ENCODE results near the gene SKI. TPM values are rescaled to one million over a fixed set of nuclear protein-coding genes. Genes with fewer than 3 reads are reported as not detected.
A peak's percentile ranks its signal among the peaks of the same experiment; 100 is the strongest.

SKI gene
- total RNA-seq, 2 experiments from 2014 or later = 286 to 324 TPM

DNA sequence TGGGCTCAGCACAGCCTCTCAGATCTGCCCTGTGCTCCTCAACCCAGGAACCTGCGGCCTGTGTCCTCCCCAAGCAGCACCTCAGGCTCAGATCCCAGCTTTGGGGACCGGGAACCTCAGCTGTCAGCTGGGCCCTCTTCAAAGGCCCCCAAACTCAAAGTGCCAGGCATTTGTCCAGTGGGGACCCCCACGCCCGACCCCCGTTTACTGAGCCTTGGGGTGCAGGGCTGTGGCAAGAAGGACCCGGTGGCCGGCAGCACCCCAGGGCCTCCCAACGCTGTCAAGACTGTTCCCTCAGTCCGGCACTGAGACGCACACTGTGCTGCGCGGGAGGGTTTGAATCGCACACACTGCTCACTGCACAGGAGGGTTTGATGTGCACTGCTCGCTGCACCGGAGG is 128.3 kb downstream of the SKI start:
- no peaks in the 10 kb centered on the region for H3K27me3 ChIP-seq (ENCODE audit: control insufficient read depth in 1 of 2, insufficient read depth in 2 of 2, low read length in 2 of 2)
- Mint-ChIP-seq H3K4me1 (ENCODE audit: low read depth) (no peaks in the 10 kb centered on the region), H3K9me3 (no peaks in the 10 kb centered on the region), H3K4me3 (no peak overlapping the region), H3K27ac (no peak overlapping the region), H3K36me3 (ENCODE audit: low read depth) (no peaks in the 10 kb centered on the region), H3K27me3 (no peaks in the 10 kb centered on the region)
- H3K4me3 ChIP-seq (ENCODE audit: low read length) = no peak overlapping the region
- intact Hi-C loops (cut with DNase I, micrococcal nuclease) = no loop called here
- ChIA-PET POLR2A (no interaction called here), CTCF (no interaction called here)
- H3K9me3 ChIP-seq (ENCODE audit: control insufficient read depth in 1 of 2, insufficient read depth in 1 of 2, low read length in 2 of 2) = no peaks in the 10 kb centered on the region
- no peaks in the 10 kb centered on the region for H3K4me1 ChIP-seq (ENCODE audit: insufficient read depth, low read length)
- H3K36me3 ChIP-seq (ENCODE audit: insufficient read depth, low read length) = no peaks in the 10 kb centered on the region
- DNase-seq (peak in 1 of 14 experiments; percentile 2), ATAC-seq (ENCODE audit: poor library complexity) (no peak)
- no peak overlapping the region for H3K27ac ChIP-seq (ENCODE audit: low read depth in 1 of 2, low read length in 2 of 2)
- TF ChIP-seq, protein P1, sequence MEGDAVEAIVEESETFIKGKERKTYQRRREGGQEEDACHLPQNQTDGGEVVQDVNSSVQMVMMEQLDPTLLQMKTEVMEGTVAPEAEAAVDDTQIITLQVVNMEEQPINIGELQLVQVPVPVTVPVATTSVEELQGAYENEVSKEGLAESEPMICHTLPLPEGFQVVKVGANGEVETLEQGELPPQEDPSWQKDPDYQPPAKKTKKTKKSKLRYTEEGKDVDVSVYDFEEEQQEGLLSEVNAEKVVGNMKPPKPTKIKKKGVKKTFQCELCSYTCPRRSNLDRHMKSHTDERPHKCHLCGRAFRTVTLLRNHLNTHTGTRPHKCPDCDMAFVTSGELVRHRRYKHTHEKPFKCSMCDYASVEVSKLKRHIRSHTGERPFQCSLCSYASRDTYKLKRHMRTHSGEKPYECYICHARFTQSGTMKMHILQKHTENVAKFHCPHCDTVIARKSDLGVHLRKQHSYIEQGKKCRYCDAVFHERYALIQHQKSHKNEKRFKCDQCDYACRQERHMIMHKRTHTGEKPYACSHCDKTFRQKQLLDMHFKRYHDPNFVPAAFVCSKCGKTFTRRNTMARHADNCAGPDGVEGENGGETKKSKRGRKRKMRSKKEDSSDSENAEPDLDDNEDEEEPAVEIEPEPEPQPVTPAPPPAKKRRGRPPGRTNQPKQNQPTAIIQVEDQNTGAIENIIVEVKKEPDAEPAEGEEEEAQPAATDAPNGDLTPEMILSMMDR (IDR thresholded peaks at IDR 0.05) = no peak

DNA sequence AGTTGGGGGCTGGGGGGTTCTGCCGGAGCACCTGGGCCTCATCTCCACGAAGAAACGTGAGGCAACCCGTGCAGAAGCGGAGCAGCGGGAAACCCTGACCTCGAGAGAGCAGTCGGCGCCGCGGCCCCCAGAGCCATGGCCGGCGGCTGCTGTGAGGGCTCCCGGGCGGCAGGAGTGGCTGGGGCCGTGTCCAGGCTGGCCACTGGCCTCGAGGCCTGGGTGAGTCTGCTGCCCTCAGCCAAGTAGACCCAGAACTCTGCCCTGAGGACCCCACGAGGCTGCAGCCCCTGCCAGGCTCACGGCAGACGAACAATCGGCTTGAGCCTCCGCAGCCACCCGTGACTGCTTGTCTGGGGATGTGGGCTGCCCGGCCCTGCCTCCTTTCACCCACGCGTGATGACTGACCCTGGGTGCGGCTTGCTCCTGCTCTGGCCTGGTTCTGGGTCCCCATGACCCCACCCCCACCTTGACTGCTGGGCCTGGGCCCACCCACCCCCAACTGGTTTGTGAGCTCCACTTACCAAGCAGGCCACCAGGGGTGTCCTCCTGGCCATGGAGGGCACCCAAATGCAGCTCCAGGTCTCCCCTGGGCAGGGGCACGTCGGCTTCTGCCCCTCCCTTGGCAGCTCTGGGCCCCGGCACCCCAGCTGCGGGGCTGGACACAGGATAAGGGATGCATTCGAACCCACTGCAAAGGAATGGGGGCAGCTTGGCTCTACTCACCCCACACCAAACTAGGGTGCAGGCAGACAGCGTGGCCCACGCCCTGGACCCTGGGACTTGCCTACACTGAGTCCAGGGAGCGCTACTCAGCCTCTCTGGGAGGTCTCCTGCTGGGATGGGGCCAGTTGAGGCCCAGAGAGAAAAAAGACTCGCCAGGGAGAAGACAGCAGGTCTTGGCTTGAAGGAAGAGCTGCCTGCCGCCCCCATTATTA is 129.1 kb downstream of the SKI start:
- DNase-seq = peak in 1 of 14 experiments; percentile 3

DNA sequence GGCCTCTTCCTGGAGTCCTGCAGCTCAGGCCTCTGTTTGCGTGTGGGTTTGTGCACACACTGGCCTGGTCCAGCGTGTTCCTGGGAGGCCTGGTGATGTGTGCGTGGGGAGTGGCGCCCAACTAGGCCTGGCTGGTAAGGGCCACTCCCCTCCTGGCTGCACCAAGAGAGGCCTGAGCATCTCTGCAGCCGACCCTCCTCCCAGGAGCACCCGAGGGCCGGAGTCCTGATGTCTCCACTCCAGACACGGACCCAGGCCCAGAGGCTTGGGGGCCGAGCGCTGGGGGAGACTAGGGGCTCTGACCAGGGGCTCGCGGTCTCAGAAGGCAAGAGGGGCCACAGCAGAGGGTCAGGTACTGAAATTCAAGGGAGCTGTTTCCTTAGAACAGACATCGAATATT is 130.0 kb downstream of the SKI start:
- Mint-ChIP-seq H3K27me3 (no peaks in the 10 kb centered on the region), H3K36me3 (ENCODE audit: low read depth) (peaks cover 4% of the 10 kb centered on the region), H3K4me1 (ENCODE audit: low read depth) (no peaks in the 10 kb centered on the region), H3K9me3 (no peaks in the 10 kb centered on the region), H3K27ac (no peak overlapping the region), H3K4me3 (no peak overlapping the region)
- CTCF ChIA-PET = no interaction called here
- H3K4me3 ChIP-seq (ENCODE audit: low read length) = no peak overlapping the region
- no peak overlapping the region for H3K27ac ChIP-seq (ENCODE audit: low read depth in 1 of 2, low read length in 2 of 2)
- no peaks in the 10 kb centered on the region for H3K4me1 ChIP-seq (ENCODE audit: insufficient read depth, low read length)
- ATAC-seq (ENCODE audit: poor library complexity) = no peak
- POLR2A ChIA-PET = no interaction called here
- DNase-seq = peak in 1 of 14 experiments; percentile 2
- H3K36me3 ChIP-seq (ENCODE audit: insufficient read depth, low read length) = no peaks in the 10 kb centered on the region
- TF ChIP-seq, protein P1 (IDR thresholded peaks at IDR 0.05) = no peak
- H3K27me3 ChIP-seq (ENCODE audit: control insufficient read depth in 1 of 2, insufficient read depth in 2 of 2, low read length in 2 of 2) = no peaks in the 10 kb centered on the region
- intact Hi-C loops (cut with DNase I, micrococcal nuclease) = no loop called here
- peaks cover 0 to under 1% of the 10 kb centered on the region in 2 experiments for H3K9me3 ChIP-seq (ENCODE audit: control insufficient read depth in 1 of 2, insufficient read depth in 1 of 2, low read length in 2 of 2)

More for the DNA sequence above, 129.1 kb downstream of the SKI start:
- no peaks in the 10 kb centered on the region for H3K4me1 Mint-ChIP-seq (ENCODE audit: low read depth)
- no peaks in the 10 kb centered on the region for H3K9me3 Mint-ChIP-seq
- Histone ChIP-seq H3K4me3 (ENCODE audit: low read length) (no peak overlapping the region), H3K36me3 (ENCODE audit: insufficient read depth, low read length) (no peaks in the 10 kb centered on the region), H3K9me3 (ENCODE audit: control insufficient read depth in 1 of 2, insufficient read depth in 1 of 2, low read length in 2 of 2) (no peaks in the 10 kb centered on the region), H3K4me1 (ENCODE audit: insufficient read depth, low read length) (no peaks in the 10 kb centered on the region), H3K27me3 (ENCODE audit: control insufficient read depth in 1 of 2, insufficient read depth in 2 of 2, low read length in 2 of 2) (no peaks in the 10 kb centered on the region), H3K27ac (ENCODE audit: low read depth in 1 of 2, low read length in 2 of 2) (no peak overlapping the region)
- H3K27ac Mint-ChIP-seq = no peak overlapping the region
- no peak overlapping the region for H3K4me3 Mint-ChIP-seq
- ChIA-PET CTCF (no interaction called here), POLR2A (no interaction called here)
- no peaks in the 10 kb centered on the region for H3K27me3 Mint-ChIP-seq
- TF ChIP-seq, protein P1 (IDR thresholded peaks at IDR 0.05) = no peak
- intact Hi-C loops (cut with DNase I, micrococcal nuclease) = no loop called here
- peaks cover 1% of the 10 kb centered on the region for H3K36me3 Mint-ChIP-seq (ENCODE audit: low read depth)
- no peak for ATAC-seq (ENCODE audit: poor library complexity)

Data from CD4-positive, alpha-beta T cell (primary cell).